NB4 (cell line): ENCODE data around the gene FILIP1L.

Experiments
- DNase-seq: peaks from one replicate; pipeline ENCODE4 v3.0.0; 2010; ENCODE audit warnings: low read depth
- H3K4me3 ChIP-seq: one replicate; pipeline ENCODE4 v1.5.1; 2011; ENCODE audit warnings: mild to moderate bottlenecking, low read depth, low read length, moderate library complexity
- CTCF ChIP-seq: IDR thresholded peaks from one replicate; pipeline ENCODE4 v1.5.1; 2012; ENCODE audit warnings: low read depth, low read length
- MYC ChIP-seq: IDR thresholded peaks from 2 replicates; pipeline ENCODE4 v1.6.1; 2011; ENCODE audit warnings: low read depth, low read length
- POLR2A ChIP-seq: IDR thresholded peaks from 2 replicates; pipeline ENCODE4 v1.6.1; 2011; ENCODE audit warnings: mild to moderate bottlenecking; ENCODE audit not compliant: insufficient read length; ENCODE audit errors: extremely low read depth
- TF ChIP-seq, protein P1 (sequence below): IDR thresholded peaks from 2 replicates; pipeline ENCODE4 v1.6.1; 2011; ENCODE audit warnings: low read depth, low read length

FILIP1L gene

GRCh38 chr3:100087198-100087597 is 27.1 kb downstream of the FILIP1L start:
- TF ChIP-seq CTCF (no peak), POLR2A (no peak), MYC (no peak)
- TF ChIP-seq, protein P1, sequence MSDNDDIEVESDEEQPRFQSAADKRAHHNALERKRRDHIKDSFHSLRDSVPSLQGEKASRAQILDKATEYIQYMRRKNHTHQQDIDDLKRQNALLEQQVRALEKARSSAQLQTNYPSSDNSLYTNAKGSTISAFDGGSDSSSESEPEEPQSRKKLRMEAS: no peak
- H3K4me3 ChIP-seq: no peak overlapping the region
- DNase-seq: peak; percentile 8

GRCh38 chr3:100086401-100086800 is 27.9 kb downstream of the FILIP1L start:
- DNase-seq: no peak
- TF ChIP-seq POLR2A (no peak), MYC (no peak), CTCF (no peak)
- TF ChIP-seq, protein P1: no peak

GRCh38 chr3:100084100-100084806 is 30.0 kb downstream of the FILIP1L start:
- DNase-seq: peak; percentile 58
- TF ChIP-seq MYC: no peak
- TF ChIP-seq, protein P1: no peak
- no peak for TF ChIP-seq POLR2A
- no peak for TF ChIP-seq CTCF
- no peak overlapping the region for H3K4me3 ChIP-seq

More at GRCh38 chr3:100086401-100086800, 27.9 kb downstream of the FILIP1L start:
- H3K4me3 ChIP-seq: no peak overlapping the region

GRCh38 chr3:100083209-100083608 is 31.1 kb downstream of the FILIP1L start:
- no peak for DNase-seq
- no peak overlapping the region for H3K4me3 ChIP-seq
- TF ChIP-seq MYC (no peak), CTCF (no peak), POLR2A (no peak)
- TF ChIP-seq, protein P1: no peak

DNA sequence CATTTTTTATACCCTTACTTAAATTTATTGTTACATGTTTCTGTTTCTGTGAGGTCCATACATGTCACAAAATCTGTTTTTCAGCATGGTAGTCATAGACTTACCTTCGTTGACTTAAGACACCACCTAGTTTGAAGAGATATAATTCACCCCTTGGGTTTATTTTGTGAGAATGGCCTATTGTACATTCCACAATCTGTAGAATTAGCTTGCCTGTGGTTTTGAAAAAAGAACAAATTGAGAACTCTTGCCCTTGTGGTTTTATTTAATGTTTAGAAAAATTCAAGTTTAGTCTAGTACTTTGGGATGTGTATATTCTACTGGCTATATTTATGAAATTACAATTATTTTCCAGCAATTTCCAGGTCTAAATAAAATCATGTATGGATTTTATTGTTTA is 31.6 kb downstream of the FILIP1L start:
- no peak overlapping the region for H3K4me3 ChIP-seq
- no peak for DNase-seq
- no peak for TF ChIP-seq CTCF
- TF ChIP-seq, protein P1: no peak
- no peak for TF ChIP-seq POLR2A
